ENCODE measurements around the gene CDC6.
"Not testable (repeated sequence)": the region's sequence is repeated elsewhere in the genome, so short reads cannot be mapped to it uniquely, and the experiment has no call there.

CDC6 gene

GRCh38 chr17:40286473-40286872 is 1.2 kb upstream of the CDC6 start:
- DNase-seq (ENCODE audit: low read depth in 2 of 2) = no peak

- DNase-seq (ENCODE audit: low read depth in 2 of 2) = no peak
Measured at GRCh38 chr17:40287159-40287493, 553 bp upstream of the CDC6 start.

DNA sequence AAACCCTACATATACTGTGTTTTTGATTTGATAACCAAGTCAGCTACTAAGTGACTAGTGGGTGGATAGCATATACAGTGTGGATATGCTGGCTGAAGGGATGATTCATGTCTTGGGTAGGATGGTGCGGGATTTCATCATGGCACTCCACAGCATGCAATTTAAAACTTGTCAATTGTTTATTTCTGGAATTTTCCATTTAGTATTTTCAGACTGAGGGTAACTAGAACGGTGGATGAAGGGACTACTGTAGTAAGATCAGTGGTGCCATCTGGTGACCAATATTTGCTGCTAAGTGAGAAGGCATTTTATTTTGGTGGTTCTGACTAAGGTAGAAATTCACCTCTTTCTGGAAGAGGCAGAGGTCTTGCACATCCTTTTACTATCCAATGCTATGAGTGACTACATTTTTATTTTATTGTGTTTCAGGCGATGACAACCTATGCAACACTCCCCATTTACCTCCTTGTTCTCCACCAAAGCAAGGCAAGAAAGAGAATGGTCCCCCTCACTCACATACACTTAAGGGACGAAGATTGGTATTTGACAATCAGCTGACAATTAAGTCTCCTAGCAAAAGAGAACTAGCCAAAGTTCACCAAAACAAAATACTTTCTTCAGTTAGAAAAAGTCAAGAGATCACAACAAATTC is 3.1 kb downstream of the CDC6 start:
- DNase-seq (ENCODE audit: low read depth in 2 of 2) = peak; percentile 71

DNA sequence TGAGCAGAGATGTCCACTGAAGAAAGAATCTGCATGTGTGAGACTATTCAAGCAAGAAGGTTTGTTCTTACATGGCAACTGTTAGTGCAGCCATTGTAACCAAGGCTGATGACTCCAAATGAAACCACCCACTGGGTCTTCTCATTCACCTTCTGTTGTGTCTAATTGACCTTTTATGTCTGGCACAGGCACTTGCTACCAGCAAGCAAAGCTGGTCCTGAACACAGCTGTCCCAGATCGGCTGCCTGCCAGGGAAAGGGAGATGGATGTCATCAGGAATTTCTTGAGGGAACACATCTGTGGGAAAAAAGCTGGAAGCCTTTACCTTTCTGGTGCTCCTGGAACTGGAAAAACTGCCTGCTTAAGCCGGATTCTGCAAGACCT is 3.6 kb downstream of the CDC6 start:
- no peak for DNase-seq (ENCODE audit: low read depth in 2 of 2)

GRCh38 chr17:40293363-40293762 is 5.7 kb downstream of the CDC6 start:
- DNase-seq (ENCODE audit: low read depth in 2 of 2) = no peak

GRCh38 chr17:40295488-40296436 is 8.1 kb downstream of the CDC6 start:
- DNase-seq (ENCODE audit: low read depth in 2 of 2) = no peak

DNA sequence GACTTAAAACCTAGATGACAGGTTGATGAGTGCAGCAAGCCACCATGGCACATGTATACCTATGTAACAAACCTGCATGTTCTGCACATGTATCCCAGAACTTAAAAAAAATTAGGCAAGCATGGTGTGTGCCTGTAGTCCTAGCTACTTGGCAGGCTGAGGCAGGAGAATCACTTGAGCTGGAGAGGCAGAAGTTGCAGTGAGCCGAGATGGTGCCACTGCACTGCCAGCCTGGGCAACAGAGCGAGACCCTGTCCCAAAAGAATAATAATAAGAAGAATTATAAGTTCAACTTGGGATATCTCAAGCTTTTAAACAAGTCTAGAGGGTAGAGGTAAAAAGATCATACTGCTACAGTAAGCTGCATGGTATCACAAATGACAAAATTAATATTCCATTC is 9.8 kb downstream of the CDC6 start:
- DNase-seq (ENCODE audit: low read depth in 2 of 2) = no peak

GRCh38 chr17:40298726-40299125 is 11.0 kb downstream of the CDC6 start:
- DNase-seq (ENCODE audit: low read depth in 2 of 2) = no peak

DNA sequence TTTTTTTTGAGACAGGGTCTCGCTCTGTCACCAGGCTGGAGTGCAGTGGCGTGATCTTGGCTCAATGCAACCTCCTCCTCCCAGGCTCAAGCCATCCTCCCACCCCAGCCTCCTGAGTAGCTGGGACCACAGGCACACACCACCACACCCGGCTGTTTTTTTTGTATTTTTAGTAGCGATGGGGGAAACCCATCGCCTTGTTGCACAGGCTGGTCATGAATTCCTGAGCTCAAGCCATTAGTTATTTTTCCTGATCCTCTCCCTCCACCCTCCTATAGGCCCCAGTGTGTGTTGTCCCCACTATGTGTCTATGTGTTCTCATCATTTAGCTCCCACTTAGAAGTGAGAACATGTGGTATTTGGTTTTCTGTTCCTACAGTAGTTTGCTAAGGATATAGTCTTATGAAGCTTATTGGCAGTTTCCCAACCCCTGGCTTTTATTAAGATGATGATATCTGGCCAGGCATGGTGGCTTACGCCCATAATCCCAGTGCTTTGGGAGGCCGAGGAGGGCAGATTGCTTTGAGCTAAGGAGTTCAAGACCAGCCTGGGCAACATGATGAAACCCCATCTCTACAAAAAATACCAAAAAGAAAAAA is 11.6 kb downstream of the CDC6 start:
- DNase-seq (ENCODE audit: low read depth in 2 of 2) = not testable (repeated sequence)

- no peak for DNase-seq (ENCODE audit: low read depth in 2 of 2)
Measured at GRCh38 chr17:40301315-40301714, 13.6 kb downstream of the CDC6 start.

GRCh38 chr17:40303009-40303657 is 15.5 kb downstream of the CDC6 start:
- DNase-seq (ENCODE audit: low read depth in 2 of 2) = peak in 1 of 2 experiments; percentile 63

DNA sequence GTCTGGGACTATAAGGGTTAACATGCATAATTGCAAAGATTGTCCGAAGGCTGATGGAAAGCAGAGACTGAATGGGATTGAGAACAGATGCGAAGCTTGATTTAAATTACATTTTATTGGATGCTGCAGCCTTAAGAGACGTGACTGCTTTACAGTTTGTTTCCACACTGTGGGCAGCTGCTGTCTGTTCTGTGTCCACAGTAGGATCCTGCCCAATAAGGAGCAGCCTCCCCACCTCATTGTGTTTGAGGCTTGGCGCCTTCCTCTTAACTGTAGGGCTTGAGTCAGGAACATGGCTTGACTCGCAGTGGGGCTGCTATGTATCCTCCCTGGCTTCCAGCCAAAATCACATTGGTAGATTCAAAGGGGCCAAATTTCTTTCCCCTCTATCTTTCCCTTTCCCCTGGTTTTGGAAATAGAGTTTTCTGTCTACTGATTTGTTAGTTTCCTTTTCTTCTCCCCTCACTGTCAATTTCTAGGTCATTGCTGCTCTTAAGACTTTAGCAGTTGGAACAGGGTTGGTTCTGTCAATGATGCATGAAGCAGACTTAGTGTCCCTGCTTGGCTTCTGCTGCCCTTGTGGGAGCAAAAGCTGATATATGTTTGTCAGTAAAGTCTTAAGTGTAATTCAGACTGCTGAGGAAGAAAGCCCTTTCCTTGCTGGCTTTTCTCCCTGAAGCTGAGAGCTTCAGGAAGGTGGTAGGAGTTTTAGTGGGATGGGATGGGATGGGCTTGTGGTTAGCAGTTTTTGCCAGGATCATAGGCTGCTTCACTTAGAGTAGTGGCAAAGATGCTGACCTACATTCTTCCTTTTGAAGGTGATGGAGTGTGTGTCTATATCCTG is 16.3 kb downstream of the CDC6 start:
- peak in 1 of 2 experiments; percentile 63 for DNase-seq (ENCODE audit: low read depth in 2 of 2)

DNA sequence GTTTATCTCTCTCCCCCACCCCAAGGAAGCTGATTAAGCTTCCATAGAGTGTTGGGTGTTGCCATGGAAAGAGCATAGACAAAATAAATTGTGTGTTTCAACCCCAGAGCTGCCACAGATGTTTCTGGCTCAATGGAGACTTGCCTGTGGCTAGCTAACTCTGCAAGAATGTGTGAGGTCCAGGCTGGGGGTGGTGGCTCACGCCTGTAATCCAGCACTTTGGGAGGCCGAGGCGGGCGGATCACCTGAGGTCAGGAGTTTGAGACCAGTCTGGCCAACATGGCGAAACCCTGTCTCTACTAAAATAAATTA is 16.8 kb downstream of the CDC6 start:
- peak; percentile 88 to 90 for DNase-seq (ENCODE audit: low read depth in 2 of 2)

GRCh38 chr17:40304866-40305265 is 17.2 kb downstream of the CDC6 start:
- DNase-seq (ENCODE audit: low read depth in 2 of 2) = not testable (repeated sequence)

- DNase-seq (ENCODE audit: low read depth in 2 of 2) = no peak
Measured at GRCh38 chr17:40306395-40306794, 18.7 kb downstream of the CDC6 start.

- DNase-seq (ENCODE audit: low read depth in 2 of 2) = peak; percentile 91 to 93
Measured at GRCh38 chr17:40307001-40307730, 19.5 kb downstream of the CDC6 start.

GRCh38 chr17:40307740-40308239 is 20.1 kb downstream of the CDC6 start:
- DNase-seq (ENCODE audit: low read depth in 2 of 2) = no peak

DNA sequence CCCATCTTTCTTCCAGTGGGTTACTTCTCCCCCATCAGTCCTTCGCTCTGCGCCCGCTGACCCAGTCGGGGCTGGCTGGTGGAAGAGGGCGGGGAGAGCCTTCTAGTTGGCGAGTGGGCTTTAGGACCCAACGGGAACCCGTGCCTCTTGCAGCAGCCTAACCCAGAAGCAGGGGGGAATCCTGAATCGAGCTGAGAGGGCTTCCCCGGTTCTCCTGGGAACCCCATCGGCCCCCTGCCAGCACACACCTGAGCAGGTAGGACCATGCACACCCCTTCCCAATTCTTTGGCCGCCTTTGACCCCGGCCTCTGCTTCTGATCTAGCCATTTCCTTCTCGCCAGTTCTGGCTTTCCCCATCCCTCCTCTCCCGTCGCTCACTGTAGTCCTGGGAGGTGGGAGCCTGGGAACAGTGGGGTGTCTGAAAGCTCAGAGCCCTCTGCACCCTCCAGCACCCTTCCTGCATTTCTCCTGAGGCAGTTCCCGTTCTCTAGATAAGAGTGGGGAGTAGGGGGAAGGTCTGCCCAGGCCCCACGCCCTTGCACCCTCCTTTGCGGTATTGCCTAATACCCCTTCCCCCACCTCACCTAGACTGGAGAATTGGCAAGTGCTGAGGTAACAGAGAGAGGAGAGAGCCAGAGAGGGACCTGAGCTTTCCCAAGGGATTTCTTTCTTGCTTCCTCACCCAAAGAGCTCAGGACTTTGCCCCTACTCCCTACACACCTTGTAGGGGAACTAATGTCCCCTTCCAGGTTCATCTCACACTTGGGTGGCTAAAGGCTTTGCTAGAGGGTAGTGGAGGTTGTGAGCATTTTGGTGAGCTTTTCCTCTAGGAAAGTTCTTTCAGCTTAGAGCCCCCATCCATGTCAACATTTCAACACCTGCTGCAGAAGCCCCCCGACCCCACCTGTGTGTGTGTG is 21.6 kb downstream of the CDC6 start, which contains the start of gene RARA:
Gene RARA, plus strand, starts transcription at position 150 of the 918 bp plus-strand sequence. CDS start 22,039 bp downstream, outside the sequence.
- DNase-seq (ENCODE audit: low read depth in 2 of 2) = no peak

GRCh38 chr17:40309949-40310510 is 22.4 kb downstream of the CDC6 start:
- DNase-seq (ENCODE audit: low read depth in 2 of 2) = no peak

Measured in fibroblast of skin of left biceps (primary cell).